GM21723 (cell line): ENCODE measurements around the gene KSR2.

ENCODE experiments used
- ATAC-seq: cut with Tn5 transposase; IDR thresholded peaks from one replicate; pipeline ENCODE4 v1.9.1; 2021; ENCODE audit warnings: mild to moderate bottlenecking, moderate library complexity; ENCODE audit not compliant: unreplicated experiment

Gene KSR2

DNA sequence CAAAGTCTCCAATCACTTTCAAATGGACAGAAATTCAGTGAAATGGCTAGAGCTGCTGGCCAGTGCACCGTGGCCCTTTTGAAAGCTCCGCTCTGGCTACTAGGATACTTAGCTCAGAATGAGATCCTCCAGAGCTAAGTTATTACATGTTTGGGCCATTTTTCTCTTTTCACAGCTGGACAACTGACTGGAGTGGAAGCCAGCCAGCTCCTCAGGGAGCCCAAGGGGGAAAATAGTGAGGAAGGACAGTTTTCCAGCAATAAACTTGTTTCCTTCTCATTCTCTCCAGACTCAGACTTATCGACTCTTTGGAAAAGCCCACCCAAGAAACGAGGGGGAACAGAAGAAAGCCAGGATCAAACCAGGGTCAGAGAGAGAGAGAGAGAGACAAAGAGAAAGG, 266.0 kb downstream of the KSR2 start:
- no peak for ATAC-seq

- no peak for ATAC-seq
These were observed 269.2 kb downstream of the KSR2 start for GRCh38 chr12:117699575-117699974.

GRCh38 chr12:117699118-117699517, 269.7 kb downstream of the KSR2 start:
- ATAC-seq = no peak

- no peak for ATAC-seq
These were observed 272.8 kb downstream of the KSR2 start for GRCh38 chr12:117695956-117696355.

- ATAC-seq = no peak
These were observed 276.3 kb downstream of the KSR2 start for GRCh38 chr12:117692512-117692911.

DNA sequence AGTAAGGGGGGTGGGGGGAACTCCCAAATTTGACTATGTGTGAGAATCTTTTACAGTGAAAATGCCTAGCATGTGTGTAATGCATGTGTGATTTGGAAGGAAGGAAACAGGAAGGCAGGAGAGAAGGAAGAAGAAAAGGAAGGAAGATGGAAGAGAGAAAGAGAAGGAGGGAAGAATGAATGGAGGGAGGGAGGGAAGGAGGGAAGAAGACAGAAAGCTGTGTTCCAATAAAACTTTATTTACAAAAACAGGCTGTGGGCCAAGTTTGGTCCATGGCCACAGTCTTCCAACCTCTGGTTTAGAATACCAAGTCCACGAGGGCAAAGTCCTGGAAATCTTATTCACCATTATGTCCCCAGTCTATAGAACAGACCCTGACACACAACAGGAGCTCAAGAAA, 278.9 kb downstream of the KSR2 start:
- ATAC-seq = no peak

DNA sequence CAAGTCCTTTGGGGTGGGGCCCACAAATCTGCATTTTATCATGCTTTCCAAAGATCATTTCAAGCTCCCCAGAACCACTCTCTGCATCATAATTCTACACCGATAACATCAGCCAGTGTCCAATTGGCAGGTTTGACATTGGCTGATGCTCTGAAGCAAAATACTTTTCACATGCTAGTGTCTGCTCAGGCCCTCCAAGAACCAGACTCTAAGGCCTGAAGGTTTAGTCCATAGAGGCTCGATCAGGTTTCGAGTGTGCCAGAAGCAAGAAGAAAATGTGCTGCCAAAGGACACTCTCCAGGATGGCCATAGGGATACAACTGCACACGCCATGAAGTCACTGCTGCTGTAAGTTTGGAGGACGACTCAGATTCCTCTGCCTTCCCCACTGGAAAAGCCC, 280.3 kb downstream of the KSR2 start:
- ATAC-seq = no peak

GRCh38 chr12:117686911-117687377, 281.8 kb downstream of the KSR2 start:
- no peak for ATAC-seq

- ATAC-seq = no peak
These were observed 282.6 kb downstream of the KSR2 start for GRCh38 chr12:117686210-117686609.

DNA sequence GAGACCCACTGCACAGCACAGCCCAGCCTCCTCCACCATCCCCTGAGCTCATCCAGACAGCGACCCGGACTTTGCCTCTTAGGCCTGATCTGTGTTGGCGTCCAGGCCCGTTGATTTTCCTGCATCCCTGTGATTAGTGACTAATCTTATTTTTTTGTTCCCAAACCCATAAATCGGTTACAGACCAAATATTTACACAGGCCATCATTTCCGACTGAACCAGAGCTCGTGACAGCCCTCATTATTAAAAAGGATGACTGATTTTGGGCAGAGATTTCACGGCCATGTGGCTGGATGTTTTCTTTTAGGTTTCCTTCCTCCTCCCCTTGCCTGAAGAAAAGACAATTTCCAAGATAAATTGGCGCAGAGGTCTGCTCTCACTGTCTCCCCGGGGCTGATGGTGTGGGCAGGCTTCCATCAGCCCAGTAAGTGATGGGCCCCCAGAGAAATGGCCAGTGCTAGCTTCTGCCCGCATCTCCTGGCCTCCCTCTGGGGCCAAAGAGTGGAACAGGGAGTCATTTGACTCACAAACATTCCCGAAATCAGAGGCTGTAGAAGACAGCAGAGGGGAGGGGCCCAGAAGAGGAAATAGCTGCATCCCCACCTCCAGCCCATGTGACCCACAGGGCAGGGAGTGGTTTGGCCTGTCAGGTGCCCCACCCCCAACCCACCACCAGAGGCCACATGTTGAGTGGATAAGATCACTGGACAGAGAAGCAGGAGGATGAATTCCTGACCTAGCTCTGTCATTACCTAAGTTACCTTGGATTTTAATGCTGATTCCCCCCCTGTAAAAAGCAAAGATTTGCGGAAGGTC, 283.5 kb downstream of the KSR2 start:
- ATAC-seq = no peak

- ATAC-seq = no peak
These were observed 284.3 kb downstream of the KSR2 start for GRCh38 chr12:117684471-117684870.

DNA sequence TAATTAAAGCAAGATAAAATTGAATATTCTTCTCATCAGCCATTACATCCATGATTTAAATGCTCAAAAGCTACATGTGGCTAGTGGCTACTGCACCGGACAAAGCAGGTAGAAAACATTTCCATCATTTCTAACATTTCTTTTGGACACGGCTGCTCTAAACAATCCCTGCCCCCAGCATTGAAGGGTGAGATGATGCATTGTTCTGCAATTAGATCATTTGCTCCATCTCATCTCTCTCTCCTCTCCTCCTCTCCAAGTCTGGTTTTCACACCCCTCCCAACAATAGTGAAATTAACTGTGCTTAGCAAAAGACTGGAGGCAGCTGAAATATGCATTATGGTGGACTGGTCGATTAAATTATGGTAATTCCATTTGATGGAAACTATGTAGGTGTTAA, 288.5 kb downstream of the KSR2 start:
- no peak for ATAC-seq

- ATAC-seq = no peak
These were observed 289.0 kb downstream of the KSR2 start for GRCh38 chr12:117679776-117680175.

DNA sequence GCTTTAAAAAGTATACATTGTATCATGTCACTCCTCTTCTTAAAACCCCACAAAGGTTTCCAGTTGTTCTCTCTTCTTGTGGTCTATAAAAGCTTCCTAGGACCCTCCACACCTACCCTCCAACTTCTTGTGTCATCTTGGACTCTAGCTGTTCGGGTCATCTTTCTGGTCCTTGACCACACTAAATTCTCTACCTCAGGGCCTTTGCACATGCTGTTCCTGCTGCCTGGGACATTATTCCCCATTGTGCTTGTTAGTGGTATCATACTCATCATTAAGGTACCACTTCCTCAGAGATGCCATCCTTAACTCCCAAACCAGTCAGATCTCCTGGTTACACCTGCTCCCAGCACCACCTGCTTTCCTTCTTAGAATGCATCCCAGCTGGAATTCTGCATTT, 294.0 kb downstream of the KSR2 start:
- no peak for ATAC-seq

- no peak for ATAC-seq
These were observed 294.5 kb downstream of the KSR2 start for GRCh38 chr12:117674313-117674712.

- no peak for ATAC-seq
These were observed 297.1 kb downstream of the KSR2 start for GRCh38 chr12:117671734-117672133.

- no peak for ATAC-seq
These were observed 304.6 kb downstream of the KSR2 start for GRCh38 chr12:117664169-117664568.

DNA sequence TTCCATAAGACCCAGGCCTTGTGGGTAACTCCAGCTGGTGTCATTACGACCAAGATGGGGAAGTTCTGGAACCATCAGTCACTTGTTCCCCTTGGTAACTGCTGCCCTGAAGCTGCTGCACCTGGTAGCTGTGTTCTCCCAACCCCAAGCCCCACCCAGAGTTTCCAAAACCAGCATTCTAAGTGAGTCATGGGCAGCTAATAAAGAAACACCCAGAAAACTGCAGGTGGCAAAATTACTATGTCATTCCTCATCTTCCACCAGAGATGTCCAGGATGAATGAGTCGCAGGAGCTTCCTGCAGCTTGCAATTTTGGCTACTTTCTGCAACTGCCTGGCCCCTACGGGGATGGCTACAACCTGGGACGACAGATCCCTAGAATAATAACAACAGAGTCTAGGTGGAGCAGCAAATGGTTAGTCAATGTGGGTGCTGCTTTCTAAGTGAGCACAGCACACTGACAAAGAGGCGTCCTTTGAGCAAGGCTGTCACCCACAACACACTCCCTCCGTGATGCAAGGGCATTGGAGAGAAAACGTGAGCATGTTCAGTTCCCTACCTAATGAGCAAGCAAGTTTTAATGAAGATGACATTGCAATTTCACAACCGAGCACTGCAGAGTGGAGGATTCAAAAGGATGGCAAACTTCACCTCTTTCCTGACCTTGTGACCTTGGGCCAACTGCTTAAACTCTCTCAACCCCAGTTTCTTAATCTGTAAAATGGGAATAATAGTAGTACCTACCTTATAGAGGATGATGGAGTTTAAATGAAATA, 306.0 kb downstream of the KSR2 start:
- ATAC-seq = no peak

GRCh38 chr12:117662220-117662619, 306.6 kb downstream of the KSR2 start:
- no peak for ATAC-seq

DNA sequence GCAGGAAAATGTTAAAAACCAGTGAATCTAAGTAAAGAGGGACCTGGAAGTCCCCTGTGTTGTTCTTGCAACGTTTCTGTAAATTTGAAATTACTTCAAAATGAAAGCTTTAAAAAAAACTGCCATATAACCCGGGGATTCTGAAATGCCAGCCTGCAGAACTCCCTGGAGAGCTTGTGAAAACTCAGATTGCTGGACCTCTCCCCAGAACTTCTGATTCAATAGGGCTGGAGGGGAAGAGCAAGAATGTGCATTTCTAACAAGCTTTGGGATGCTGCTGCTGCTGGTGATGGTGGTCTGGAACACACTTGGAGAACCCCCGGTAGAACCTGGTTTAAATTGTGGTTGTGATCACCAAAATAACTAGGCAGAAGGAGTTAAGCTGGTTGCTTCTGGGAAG, 307.3 kb downstream of the KSR2 start:
- ATAC-seq = no peak

DNA sequence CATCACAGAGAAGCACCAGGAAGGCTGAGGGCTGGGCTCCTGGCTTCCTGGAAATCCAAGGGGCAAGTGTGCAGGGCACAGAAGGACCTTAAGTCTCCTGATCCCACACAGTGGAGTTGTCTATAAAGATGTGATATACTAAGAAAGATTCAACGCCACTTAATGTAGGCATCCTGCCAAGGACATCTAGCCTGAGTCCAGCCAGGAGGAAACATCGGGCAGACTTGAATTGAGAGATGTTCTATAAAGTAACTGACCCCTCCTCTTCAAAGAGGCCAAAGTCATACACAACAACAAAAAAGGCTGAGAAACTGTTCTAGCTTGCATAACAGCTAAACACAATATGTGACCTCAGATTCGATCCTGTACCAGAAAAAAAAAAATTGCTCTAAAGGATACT, 307.9 kb downstream of the KSR2 start:
- no peak for ATAC-seq

- no peak for ATAC-seq
These were observed 310.6 kb downstream of the KSR2 start for GRCh38 chr12:117658226-117658625.
